Neuronal stem cell (in vitro differentiated cells): ENCODE results near the gene NUP210L. TPM values are rescaled to one million over a fixed set of nuclear protein-coding genes. Genes with fewer than 3 reads are reported as not detected.

Experiments
- DNase-seq: peaks from one replicate; pipeline ENCODE4 v3.0.0-alpha.2; 2013; ENCODE audit warnings: low spot score
- H2AFZ ChIP-seq: one replicate; pipeline ENCODE4 v1.6.1; 2013; ENCODE audit warnings: mild to moderate bottlenecking, low read length, inconsistent platforms
- H2AK5ac ChIP-seq: 2 replicates; pipeline ENCODE4 v1.6.1; 2013; ENCODE audit warnings: low read depth, mild to moderate bottlenecking, inconsistent platforms, low read length, moderate library complexity, mixed read lengths
- H2BK120ac ChIP-seq: 2 replicates; pipeline ENCODE4 v1.6.1; 2013; ENCODE audit warnings: low read depth, mild to moderate bottlenecking, inconsistent platforms, low read length, moderate library complexity, mixed read lengths
- H2BK12ac ChIP-seq: one replicate; pipeline ENCODE4 v1.6.1; 2013; ENCODE audit warnings: low read length, inconsistent platforms
- H2BK15ac ChIP-seq: 2 replicates; pipeline ENCODE4 v1.6.1; 2013; ENCODE audit warnings: mild to moderate bottlenecking, low read length, inconsistent platforms, mixed read lengths
- H2BK5ac ChIP-seq: one replicate; pipeline ENCODE4 v1.6.1; 2013; ENCODE audit warnings: inconsistent platforms, mild to moderate bottlenecking, low read length, moderate library complexity
- H3K14ac ChIP-seq: one replicate; pipeline ENCODE4 v1.6.1; 2013; ENCODE audit warnings: low read length, inconsistent platforms
- H3K18ac ChIP-seq: 2 replicates; pipeline ENCODE4 v1.6.1; 2013; ENCODE audit warnings: low read length, inconsistent platforms
- H3K23ac ChIP-seq: 2 replicates; pipeline ENCODE4 v1.6.1; 2013; ENCODE audit warnings: low read depth, mild to moderate bottlenecking, mixed read lengths, low read length, inconsistent platforms; ENCODE audit not compliant: poor library complexity
- H3K27ac ChIP-seq: replicated peaks from 3 replicates; pipeline ENCODE4 v1.5.1; 2013; ENCODE audit warnings: low read length, inconsistent platforms
- H3K27me3 ChIP-seq, 3 experiments: 2 replicates each; pipeline ENCODE4 v1.6.1; 2013; ENCODE audit warnings: low read length in 3 of 3, mild to moderate bottlenecking in 2 of 3, inconsistent platforms in 1 of 3, low read depth in 1 of 3, mixed read lengths in 1 of 3, moderate library complexity in 1 of 3; ENCODE audit not compliant: control insufficient read depth in 3 of 3, insufficient read depth in 3 of 3
- H3K36me3 ChIP-seq, 2 donors: replicated peaks in 1 of 2; 2 replicates each; pipeline ENCODE4 v1.6.1; 2013; ENCODE audit warnings: low read length in 2 of 2; ENCODE audit not compliant: control insufficient read depth in 2 of 2, insufficient read depth in 2 of 2
- H3K4ac ChIP-seq: 2 replicates; pipeline ENCODE4 v1.6.1; 2013; ENCODE audit warnings: inconsistent platforms, mild to moderate bottlenecking, low read length, moderate library complexity
- H3K4me1 ChIP-seq, 2 donors: 1 replicate in 1 of 2; 2 replicates in 1 of 2; pipeline ENCODE4 v1.6.1; 2013; ENCODE audit warnings: low read length in 2 of 2, low read depth in 1 of 2; ENCODE audit not compliant: control insufficient read depth in 2 of 2, insufficient read depth in 1 of 2
- H3K4me2 ChIP-seq: one replicate; pipeline ENCODE4 v1.6.1; 2013; ENCODE audit warnings: mild to moderate bottlenecking, low read length, inconsistent platforms; ENCODE audit not compliant: insufficient read depth, poor library complexity, severe bottlenecking
- H3K4me3 ChIP-seq, 2 donors: 2 replicates each; pipeline ENCODE4 v1.5.1; 2013; ENCODE audit warnings: low read length in 2 of 2, mild to moderate bottlenecking in 2 of 2, inconsistent platforms in 1 of 2, moderate library complexity in 1 of 2
- H3K79me1 ChIP-seq: one replicate; pipeline ENCODE4 v1.6.1; 2013; ENCODE audit warnings: low read depth, mild to moderate bottlenecking, inconsistent platforms, low read length, moderate library complexity
- H3K9ac ChIP-seq: one replicate; pipeline ENCODE4 v1.6.1; 2013; ENCODE audit warnings: mild to moderate bottlenecking, low read depth, low read length, inconsistent platforms; ENCODE audit not compliant: poor library complexity
- H3K9me3 ChIP-seq, 2 donors: replicated peaks in 1 of 2; 2 replicates each; pipeline versions ENCODE3 to v1.6.1; 2013; ENCODE audit warnings: low read length in 2 of 2, mild to moderate bottlenecking in 2 of 2, inconsistent platforms in 1 of 2, low read depth in 1 of 2, mixed read lengths in 1 of 2, moderate library complexity in 1 of 2; ENCODE audit not compliant: control insufficient read depth in 2 of 2, insufficient read depth in 1 of 2
- H4K8ac ChIP-seq: one replicate; pipeline ENCODE4 v1.6.1; 2013; ENCODE audit warnings: low read depth, mild to moderate bottlenecking, inconsistent platforms, low read length, moderate library complexity
- H4K91ac ChIP-seq: one replicate; pipeline ENCODE4 v1.6.1; 2013; ENCODE audit warnings: low read length, low read depth, mild to moderate bottlenecking, inconsistent platforms; ENCODE audit not compliant: poor library complexity
- WGBS, 2 donors: extraction: QIAGEN DNeasy Blood & Tissue Kit; methylation state at CpG; one replicate each; pipeline ENCODE4 v1.1.7; 2013; ENCODE audit warnings: missing lambda C conversion rate in 2 of 2, mixed read lengths in 1 of 2; ENCODE audit not compliant: insufficient read length in 2 of 2, insufficient replicate concordance in 1 of 2; ENCODE audit errors: extremely low coverage in 2 of 2; 5-methylcytosine and 5-hydroxymethylcytosine counted together
- polyA plus RNA-seq, 2 experiments: library from polyadenylated mRNA; stranded (reverse); fragments of 200-250 nt; gene quantifications; one replicate each; pipeline ENCODE4 v1.2.3, GENCODE V29; 2013

NUP210L gene
- not detected for polyA plus RNA-seq (2013, experiment 1 of 2)
- polyA plus RNA-seq (2013, experiment 2 of 2), result not detected

DNA sequence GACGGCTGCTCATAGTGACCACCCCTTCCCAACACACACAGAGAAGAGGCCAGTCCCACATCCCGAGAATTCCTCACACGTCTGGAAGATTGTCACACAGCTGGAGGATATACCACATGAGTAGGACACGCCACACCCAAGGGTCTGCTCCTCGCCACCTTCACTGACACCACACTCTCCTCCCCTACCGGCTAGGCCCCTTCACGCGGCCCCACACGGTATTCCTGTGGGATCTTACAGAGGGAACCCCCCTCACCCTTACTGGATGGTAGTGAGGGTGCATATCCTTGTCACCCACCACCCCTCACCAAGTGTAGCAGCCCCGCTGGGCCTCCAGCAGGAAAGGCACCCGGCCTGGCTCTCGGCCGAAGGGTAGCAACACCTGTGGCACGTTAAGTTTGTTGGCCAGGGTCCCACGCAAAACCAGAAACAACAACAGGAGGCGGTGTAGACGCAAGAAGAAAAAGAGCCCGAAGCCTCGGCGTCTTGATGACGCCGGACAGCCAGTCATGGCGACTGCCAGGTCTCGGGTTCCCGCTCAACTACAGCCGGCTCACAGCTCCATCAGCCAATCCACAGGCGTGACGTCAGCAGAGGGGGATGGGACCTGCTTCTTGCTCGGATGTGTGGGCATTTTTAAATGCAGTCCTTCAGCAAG is at the start of gene NUP210L:
Gene NUP210L (minus strand): TSS at position 540 of the 658 bp plus-strand sequence.
- no CpG with 5 or more reads among the region's 29 CpGs for WGBS, 2 donors

GRCh38 chr1:154199563-154199879 is 44.6 kb upstream of the NUP210L start:
- Histone ChIP-seq H2BK15ac (no peak overlapping the region), H2AK5ac (no peak overlapping the region), H3K23ac (no peak overlapping the region), H3K9me3 (no peaks in the 10 kb centered on the region), H3K27me3 (peaks cover 0 to 6% (median 0%) of the 10 kb centered on the region in 3 experiments), H3K36me3 (no peaks in the 10 kb centered on the region), H3K4me3 (peak overlapping the region in 1 of 2 donors; percentile 25), H3K4me1 (peaks cover 2 to 3% of the 10 kb centered on the region in 2 donors), H2BK5ac (no peak overlapping the region), H3K18ac (no peak overlapping the region), H4K91ac (no peak overlapping the region), H3K4ac (no peak overlapping the region), H2AFZ (peak overlapping the region; percentile 85), H3K79me1 (no peaks in the 10 kb centered on the region), H2BK120ac (no peak overlapping the region), H3K4me2 (no peak overlapping the region), H4K8ac (no peak overlapping the region), H3K14ac (no peak overlapping the region), H3K9ac (no peak overlapping the region), H2BK12ac (no peak overlapping the region), H3K27ac (no peak overlapping the region)
- no peak for DNase-seq
- no CpG with 5 or more reads among the region's 3 CpGs for WGBS, 2 donors

More for the DNA sequence above, at the start of gene NUP210L:
- H3K4me3 ChIP-seq, result no peak within 1 kb of the TSS
- H3K79me1 ChIP-seq, result no peaks in the 10 kb centered on the region
- no peak within 1 kb of the TSS for H3K4ac ChIP-seq
- peaks cover 2 to 4% of the 10 kb centered on the region in 2 donors for H3K9me3 ChIP-seq
- H3K4me1 ChIP-seq, result peaks cover 0 to 8% of the 10 kb centered on the region in 2 donors
- H2AK5ac ChIP-seq, result peak within 1 kb of the TSS; percentile 83
- peak within 1 kb of the TSS; percentile 39 for H3K9ac ChIP-seq
- H4K91ac ChIP-seq, result no peak within 1 kb of the TSS
- H2BK120ac ChIP-seq, result no peak within 1 kb of the TSS
- no peak within 1 kb of the TSS for H4K8ac ChIP-seq
- peak within 1 kb of the TSS; percentile 49 for H3K14ac ChIP-seq
- H3K18ac ChIP-seq, result peak within 1 kb of the TSS; percentile 20
- peak within 1 kb of the TSS; percentile 78 for H2BK5ac ChIP-seq
- H2AFZ ChIP-seq, result no peak within 1 kb of the TSS
- no peak within 1 kb of the TSS for H2BK12ac ChIP-seq
- H3K27me3 ChIP-seq, result no peaks in the 10 kb centered on the region
- peak within 1 kb of the TSS; percentile 39 for H2BK15ac ChIP-seq
- no peak within 1 kb of the TSS for H3K4me2 ChIP-seq
- DNase-seq, result no peak
- peaks cover 7 to 56% of the 10 kb centered on the region in 2 donors for H3K36me3 ChIP-seq
- peak within 1 kb of the TSS; percentile 86 for H3K23ac ChIP-seq
- H3K27ac ChIP-seq, result no peak within 1 kb of the TSS

DNA sequence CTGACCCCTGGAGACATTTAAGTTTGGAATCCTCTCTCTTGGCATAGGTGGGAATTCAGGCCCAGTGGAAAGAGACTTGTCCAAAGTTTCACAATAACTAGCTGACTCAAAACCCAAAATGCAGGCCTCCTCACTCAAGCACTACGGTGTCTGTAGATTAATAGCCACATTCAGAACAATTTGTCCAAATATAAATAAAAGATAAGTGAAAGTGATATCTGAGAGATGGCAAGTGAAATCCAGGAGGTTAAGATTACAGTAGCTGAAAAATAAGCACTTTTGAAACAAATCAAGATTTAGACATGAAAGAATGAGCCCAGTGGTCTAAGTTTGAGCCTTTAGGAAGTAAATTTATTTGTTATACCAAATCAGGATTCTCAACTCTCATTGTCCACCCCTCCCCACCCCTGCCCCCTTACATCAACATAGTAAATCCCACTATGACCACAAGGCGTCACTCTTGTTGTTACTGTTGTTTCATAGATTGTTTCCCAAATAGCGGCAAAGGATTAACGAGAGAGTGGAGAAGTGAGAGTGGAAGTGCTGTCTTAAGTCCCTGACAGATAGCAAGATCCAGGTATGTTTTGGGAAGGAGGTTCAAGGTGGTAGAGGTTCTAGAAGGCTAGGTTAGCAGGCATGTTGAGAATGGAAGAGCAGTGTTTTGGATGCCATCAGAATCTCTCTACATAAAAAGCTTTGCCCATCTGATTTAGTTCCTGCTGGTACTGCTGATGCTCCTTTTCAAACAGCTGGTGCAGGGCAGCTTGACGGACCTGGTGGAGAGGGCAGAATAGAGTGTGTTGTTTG is 44.1 kb upstream of the NUP210L start:
- peak; percentile 59 for DNase-seq

DNA sequence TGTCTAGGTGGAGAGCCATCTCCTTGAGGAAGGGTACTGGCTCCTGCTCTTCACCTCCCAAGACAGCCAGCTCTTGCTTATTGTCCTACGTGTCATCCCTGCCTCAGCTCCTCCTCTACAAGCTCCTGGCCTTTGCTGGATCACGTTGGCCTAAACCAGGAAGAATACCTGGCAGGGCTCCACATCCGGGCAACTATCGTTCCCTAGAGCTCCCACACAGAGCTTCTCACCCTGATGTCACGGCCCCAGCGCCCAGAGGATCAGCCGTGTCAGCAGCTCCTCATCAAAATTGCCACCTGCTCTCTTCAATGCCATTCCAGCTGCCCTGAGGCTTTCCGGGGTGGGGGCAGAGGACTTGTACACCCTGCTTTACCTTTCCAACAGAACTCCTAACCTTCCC is 38.9 kb upstream of the NUP210L start:
- Histone ChIP-seq H3K27ac (no peak overlapping the region), H3K27me3 (peaks cover 0 to 14% (median 0%) of the 10 kb centered on the region in 3 experiments)
- WGBS, 2 donors, result no CpG with 5 or more reads among the region's 8 CpGs

More for the DNA sequence above, 44.1 kb upstream of the NUP210L start:
- Histone ChIP-seq H3K14ac (no peak overlapping the region), H2BK15ac (no peak overlapping the region), H3K27me3 (peaks cover 0 to 9% (median 0%) of the 10 kb centered on the region in 3 experiments), H2AFZ (peak overlapping the region; percentile 85), H2BK5ac (no peak overlapping the region), H3K4ac (no peak overlapping the region), H2BK12ac (no peak overlapping the region), H4K91ac (no peak overlapping the region), H3K4me2 (no peak overlapping the region), H2AK5ac (no peak overlapping the region), H3K27ac (no peak overlapping the region), H3K4me3 (peak overlapping the region in 1 of 2 donors; percentile 25), H3K18ac (no peak overlapping the region), H3K9me3 (no peaks in the 10 kb centered on the region), H3K4me1 (peaks cover 2 to 3% of the 10 kb centered on the region in 2 donors), H3K23ac (no peak overlapping the region), H3K79me1 (no peaks in the 10 kb centered on the region), H3K9ac (no peak overlapping the region), H4K8ac (no peak overlapping the region), H2BK120ac (no peak overlapping the region), H3K36me3 (no peaks in the 10 kb centered on the region)
- WGBS, 2 donors, result no CpG with 5 or more reads among the region's 5 CpGs

More for the DNA sequence above, 38.9 kb upstream of the NUP210L start:
- Histone ChIP-seq H4K8ac (no peak overlapping the region), H3K4me1 (peaks cover 7 to 14% of the 10 kb centered on the region in 2 donors), H3K79me1 (no peaks in the 10 kb centered on the region), H3K4me2 (no peak overlapping the region), H2BK5ac (no peak overlapping the region), H3K36me3 (no peaks in the 10 kb centered on the region), H3K4me3 (no peak overlapping the region), H2AFZ (no peak overlapping the region), H3K14ac (no peak overlapping the region), H2BK120ac (no peak overlapping the region), H3K23ac (no peak overlapping the region), H2BK12ac (no peak overlapping the region), H3K9me3 (no peaks in the 10 kb centered on the region), H3K9ac (no peak overlapping the region), H2AK5ac (no peak overlapping the region), H3K18ac (no peak overlapping the region), H4K91ac (no peak overlapping the region), H3K4ac (no peak overlapping the region), H2BK15ac (no peak overlapping the region)
- DNase-seq, result no peak
